OCI-LY1 (cell line): ENCODE data around the gene MPPED1.

Experiments used
- CTCF ChIP-seq: fragments of 200-600 bp; sonication (generic), shearing (Covaris generic); IDR thresholded peaks from 2 replicates; pipeline ENCODE4 v1.5.1; 2017; ENCODE audit warnings: mild to moderate bottlenecking, antibody characterized with exemption, low read length, moderate library complexity, mixed read lengths
- EZH2 ChIP-seq: fragments of 200-600 bp; sonication (generic), shearing (Covaris generic); IDR thresholded peaks from 2 replicates; pipeline ENCODE4 v1.8.0; 2017; ENCODE audit warnings: borderline replicate concordance, mixed run types, mild to moderate bottlenecking, antibody characterized with exemption, low read length, moderate library complexity, mixed read lengths

GRCh38 chr22:43409046-43409445 is 2.8 kb upstream of the MPPED1 start:
- TF ChIP-seq CTCF (no peak), EZH2 (no peak)
